A549 (cell line): ENCODE measurements around the gene RBM14. TPM values are rescaled to one million over a fixed set of nuclear protein-coding genes. Genes with fewer than 3 reads are reported as not detected.

ENCODE experiments used
- ATAC-seq, 2 experiments: fragments of 200-7000 bp in 1 of 2; fragments of >200 bp in 1 of 2; cut with Nextera tagmentation in 1 of 2; cut with Tn5 transposase in 1 of 2; 3 replicates each; pipeline versions ENCODE4 v1.8.0 to v1.9.1; 2018 to 2020; ENCODE audit warnings: mild to moderate bottlenecking in 1 of 2, moderate library complexity in 1 of 2
- CTCF ChIA-PET: fragments of 300-600 bp; sonication (Branson Sonifier 250); formaldehyde crosslinking; extraction: SDS; loops from one replicate; lab custom pipeline; 2021; ENCODE audit warnings: antibody characterized with exemption, inconsistent platforms; lab: Yijun Ruan, JAX
- POLR2A ChIA-PET: fragments of 350-600 bp; formaldehyde crosslinking; extraction: SDS; loops from one replicate; lab custom pipeline; 2021; ENCODE audit warnings: antibody characterized with exemption, inconsistent platforms; lab: Yijun Ruan, JAX
- DNase-seq, 2 experiments: peaks; one replicate each; pipeline versions ENCODE4 v3.0.0 to v3.0.0-alpha.2; 2011 to 2016; ENCODE audit warnings: low read depth in 1 of 2, low spot score in 1 of 2
- FAIRE-seq: peaks from 2 replicates; lab custom pipeline; 2011; peaks lifted over from hg19 to GRCh38; lab: Jason Lieb, UNC
- H3K27ac ChIP-seq, 2 experiments: fragments of >200 bp; sonication (Bioruptor Twin); formaldehyde crosslinking; 3 replicates each; pipeline ENCODE4 v1.5.1; 2016 to 2017
- H3K4me1 ChIP-seq: fragments of >200 bp; sonication (Bioruptor Twin); formaldehyde crosslinking; 3 replicates; pipeline ENCODE4 v1.6.1; 2016
- H3K4me2 ChIP-seq: fragments of >200 bp; sonication (Bioruptor Twin); formaldehyde crosslinking; 3 replicates; pipeline ENCODE4 v1.6.1; 2016
- H3K4me3 ChIP-seq: fragments of >200 bp; sonication (Bioruptor Twin); formaldehyde crosslinking; 3 replicates; pipeline ENCODE4 v1.5.1; 2016
- H3K9me3 ChIP-seq: fragments of >200 bp; sonication (Bioruptor Twin); formaldehyde crosslinking; 3 replicates; pipeline ENCODE4 v1.6.1; 2016
- BCL3 ChIP-seq: fragments of >200 bp; sonication (Bioruptor Twin); formaldehyde crosslinking; IDR thresholded peaks from 3 replicates; pipeline ENCODE4 v1.6.1; 2016
- CBX8 ChIP-seq: fragments of 200-600 bp; sonication (generic); IDR thresholded peaks from 2 replicates; pipeline ENCODE4 v1.6.1; 2016
- CHD2 ChIP-seq: fragments of 150-350 bp; IDR thresholded peaks from 2 replicates; pipeline ENCODE4 v1.6.1; 2014; ENCODE audit warnings: low read length; ENCODE audit not compliant: partially characterized antibody
- CHD4 ChIP-seq: fragments of 200-600 bp; sonication (generic); IDR thresholded peaks from 2 replicates; pipeline ENCODE4 v1.6.1; 2016; ENCODE audit warnings: antibody characterized with exemption, mild to moderate bottlenecking, borderline replicate concordance
- E2F6 ChIP-seq: IDR thresholded peaks from 2 replicates; pipeline ENCODE4 v1.6.1; 2012; ENCODE audit warnings: low read depth, borderline replicate concordance
- GATA3 ChIP-seq: IDR thresholded peaks from 2 replicates; pipeline ENCODE4 v1.6.1; 2012; ENCODE audit warnings: borderline replicate concordance
- HEYL ChIP-seq: fragments of 250-450 bp; sonication (Bioruptor Pico); IDR thresholded peaks from 2 replicates; pipeline ENCODE4 v1.8.0; 2021; ENCODE audit warnings: mild to moderate bottlenecking, moderate library complexity
- HOXA7 ChIP-seq: fragments of 250-450 bp; sonication (Bioruptor Pico); IDR thresholded peaks from 2 replicates; pipeline ENCODE4 v1.5.0; 2020; ENCODE audit warnings: mild to moderate bottlenecking, moderate library complexity
- HOXB13 ChIP-seq: fragments of 250-450 bp; sonication (Bioruptor Pico); IDR thresholded peaks from 2 replicates; pipeline ENCODE4 v1.5.0; 2020; ENCODE audit warnings: low read depth, mild to moderate bottlenecking, moderate library complexity
- HOXB5 ChIP-seq: fragments of 250-450 bp; sonication (Bioruptor Pico); IDR thresholded peaks from 2 replicates; pipeline ENCODE4 v1.5.0; 2020; ENCODE audit warnings: mild to moderate bottlenecking, moderate library complexity
- JUNB ChIP-seq: fragments of >200 bp; sonication (Bioruptor Twin); formaldehyde crosslinking; IDR thresholded peaks from 2 replicates; pipeline ENCODE4 v1.6.1; 2016
- KDM5A ChIP-seq: fragments of 200-600 bp; sonication (generic); IDR thresholded peaks from 2 replicates; pipeline ENCODE4 v1.6.1; 2016; ENCODE audit warnings: antibody characterized with exemption, mild to moderate bottlenecking
- MAZ ChIP-seq: fragments of 150-350 bp; IDR thresholded peaks from 2 replicates; pipeline ENCODE4 v1.6.1; 2014; ENCODE audit warnings: antibody characterized with exemption, low read depth, low read length, borderline replicate concordance
- NPAS2 ChIP-seq: fragments of 250-450 bp; sonication (Bioruptor Pico); IDR thresholded peaks from 2 replicates; pipeline ENCODE4 v1.8.0; 2022; ENCODE audit warnings: mild to moderate bottlenecking, moderate library complexity, borderline replicate concordance
- NR3C1 ChIP-seq: fragments of >200 bp; sonication (Bioruptor Twin); formaldehyde crosslinking; IDR thresholded peaks from 3 replicates; pipeline ENCODE4 v1.6.1; 2017
- RFX5 ChIP-seq: fragments of 450-650 bp; IDR thresholded peaks from 2 replicates; pipeline ENCODE4 v1.7.1; 2014; ENCODE audit warnings: antibody characterized with exemption, mild to moderate bottlenecking, moderate library complexity
- RNF2 ChIP-seq: fragments of 200-600 bp; sonication (generic); IDR thresholded peaks from 2 replicates; pipeline ENCODE4 v1.6.1; 2016; ENCODE audit warnings: low read depth, mild to moderate bottlenecking, antibody characterized with exemption, moderate library complexity, borderline replicate concordance
- TP53 ChIP-seq: fragments of 250-450 bp; sonication (Bioruptor Pico); IDR thresholded peaks from 2 replicates; pipeline ENCODE4 v1.5.0; 2021; ENCODE audit warnings: mild to moderate bottlenecking, moderate library complexity
- ZC3H11A ChIP-seq: fragments of 450-650 bp; IDR thresholded peaks from 2 replicates; pipeline ENCODE4 v1.6.1; 2014; ENCODE audit warnings: antibody characterized with exemption, mild to moderate bottlenecking
- ZFP36 ChIP-seq: fragments of 450-650 bp; IDR thresholded peaks from 2 replicates; pipeline ENCODE4 v1.6.1; 2014; ENCODE audit warnings: borderline replicate concordance; ENCODE audit not compliant: partially characterized antibody
- ZNF302 ChIP-seq: fragments of 250-450 bp; sonication (Bioruptor Pico); IDR thresholded peaks from 2 replicates; pipeline ENCODE4 v1.9.0; 2021; ENCODE audit warnings: inconsistent platforms, mild to moderate bottlenecking, moderate library complexity
- WGBS: methylation state at CpG from one replicate; pipeline ENCODE4 v1.1.6; 2017; ENCODE audit errors: missing lambda C conversion rate; 5-methylcytosine and 5-hydroxymethylcytosine counted together
- polyA plus RNA-seq, 4 experiments: library from polyadenylated mRNA; depleted of rRNA in 3 of 4; stranded (reverse); fragments of >200 nt; fragmentation: RNase III in 1 of 4; extraction: RNeasy Plus Mini Kit Qiagen cat#74134 plus additional on column Dnase treatment in 1 of 4; gene quantifications; 2 replicates in 3 of 4; 3 replicates in 1 of 4; pipeline ENCODE4 v1.2.3, GENCODE V29; 2011 to 2017
- TF ChIP-seq, protein P1 (sequence below): IDR thresholded peaks from 2 replicates; pipeline ENCODE4 v1.6.1; 2012

RBM14 gene
- polyA plus RNA-seq, 2 of the 4 experiments (the other 2 are of a cell fraction), result 33.0 to 103 TPM

GRCh38 chr11:66617155-66617834, 865 bp downstream of the RBM14 start:
- CTCF ChIA-PET, result interaction anchor here (0.8 to 2.0 kb wide), 9 partner anchors 10 to 137 kb away, joined by 3 to 7 read pairs (median 3); partner anchors contain the start of genes CTSF, DPP3 and RBM4

GRCh38 chr11:66619080-66619554, 2.7 kb downstream of the RBM14 start:
- ATAC-seq (no peak), DNase-seq (peak in 1 of 2 experiments; percentile 25), FAIRE-seq (no peak)
- H3K4me1 ChIP-seq, result peaks cover 34% of the 10 kb centered on the region
- H3K4me2 ChIP-seq, result peak overlapping the region; percentile 90
- no peak for TF ChIP-seq HOXB13 (CRISPR knock-in tag)
- TF ChIP-seq GATA3, result no peak
- no peak for TF ChIP-seq RFX5
- TF ChIP-seq ZFP36, result no peak
- no peak for TF ChIP-seq HOXA7 (CRISPR knock-in tag)
- TF ChIP-seq TP53, result no peak
- TF ChIP-seq JUNB, result no peak
- no peak for TF ChIP-seq KDM5A
- TF ChIP-seq ZC3H11A, result no peak
- no peak for TF ChIP-seq RNF2
- TF ChIP-seq E2F6, result no peak
- TF ChIP-seq BCL3, result no peak
- TF ChIP-seq, protein P1, sequence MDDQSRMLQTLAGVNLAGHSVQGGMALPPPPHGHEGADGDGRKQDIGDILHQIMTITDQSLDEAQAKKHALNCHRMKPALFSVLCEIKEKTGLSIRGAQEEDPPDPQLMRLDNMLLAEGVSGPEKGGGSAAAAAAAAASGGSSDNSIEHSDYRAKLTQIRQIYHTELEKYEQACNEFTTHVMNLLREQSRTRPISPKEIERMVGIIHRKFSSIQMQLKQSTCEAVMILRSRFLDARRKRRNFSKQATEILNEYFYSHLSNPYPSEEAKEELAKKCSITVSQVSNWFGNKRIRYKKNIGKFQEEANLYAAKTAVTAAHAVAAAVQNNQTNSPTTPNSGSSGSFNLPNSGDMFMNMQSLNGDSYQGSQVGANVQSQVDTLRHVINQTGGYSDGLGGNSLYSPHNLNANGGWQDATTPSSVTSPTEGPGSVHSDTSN, result no peak
- TF ChIP-seq CBX8, result no peak
- no peak for TF ChIP-seq CHD4
- TF ChIP-seq MAZ, result no peak
- no peak for TF ChIP-seq HEYL (CRISPR knock-in tag)
- no peak for TF ChIP-seq NPAS2 (CRISPR knock-in tag)
- TF ChIP-seq CHD2, result no peak
- no peak for TF ChIP-seq NR3C1
- POLR2A ChIA-PET, result interaction anchor here (1.3 to 1.4 kb wide), 2 partner anchors 19 to 59 kb away, joined by 5 to 6 read pairs; partner anchors contain the start of genes RBM4 and RBM4B
- CTCF ChIA-PET, result interaction anchor here (0.6 to 3.1 kb wide), 4 partner anchors 14 to 251 kb away, joined by 3 to 8 read pairs (median 4); partner anchors contain the start of genes CCDC87 and CCS
- peak overlapping the region; percentile 60 for H3K4me3 ChIP-seq
- H3K27ac ChIP-seq, result peak overlapping the region in 1 of 2 experiments; percentile 95; a peak in 2 of 6 replicates
- 86% methylated on average over 4 of the region's 4 CpGs for WGBS
- no peaks in the 10 kb centered on the region for H3K9me3 ChIP-seq

More at GRCh38 chr11:66617155-66617834, 865 bp downstream of the RBM14 start:
- H3K27ac ChIP-seq, result peak overlapping the region; percentile 95 to 97
- ATAC-seq (peak; percentile 49 to 60), DNase-seq (no peak), FAIRE-seq (no peak)
- peaks cover 29% of the 10 kb centered on the region for H3K4me1 ChIP-seq
- peak overlapping the region; percentile 60 for H3K4me3 ChIP-seq
- 3% methylated on average over 28 of the region's 38 CpGs for WGBS
- POLR2A ChIA-PET, result interaction anchor here (0.7 to 2.9 kb wide), 22 partner anchors 8 to 231 kb away, joined by 3 to 60 read pairs (median 7); partner anchors contain the start of genes ACTN3, BBS1, CCDC87 and CCS
- no peaks in the 10 kb centered on the region for H3K9me3 ChIP-seq
- H3K4me2 ChIP-seq, result peak overlapping the region; percentile 90
- TF ChIP-seq HOXB5 (CRISPR knock-in tag) (0 out of 2 replicates have a peak, but pooled peaks have one; percentile 9), ZNF302 (CRISPR knock-in tag) (no peak)
